ENCODE measurements around the gene RPL13.

Gene RPL13

GRCh38 chr16:89545044-89545830 lies 15.2 kb upstream of the RPL13 start:
- DNase-seq: no peak

- DNase-seq: no peak
Observed at GRCh38 chr16:89545831-89546574, 14.5 kb upstream of the RPL13 start.

- DNase-seq: no peak
Observed at GRCh38 chr16:89546781-89547180, 13.7 kb upstream of the RPL13 start.

GRCh38 chr16:89547291-89547690 lies 13.2 kb upstream of the RPL13 start:
- no peak for DNase-seq

- no peak for DNase-seq
Observed at GRCh38 chr16:89547860-89548259, 12.6 kb upstream of the RPL13 start.

GRCh38 chr16:89548344-89549006 lies 12.0 kb upstream of the RPL13 start:
- no peak for DNase-seq

- no peak for DNase-seq
Observed at GRCh38 chr16:89549007-89549700, 11.3 kb upstream of the RPL13 start.

- no peak for DNase-seq
Observed at GRCh38 chr16:89550421-89551007, 10.0 kb upstream of the RPL13 start.

GRCh38 chr16:89552329-89552728 lies 8.2 kb upstream of the RPL13 start:
- DNase-seq: no peak

GRCh38 chr16:89552913-89553312 lies 7.6 kb upstream of the RPL13 start:
- DNase-seq: no peak

GRCh38 chr16:89553733-89554132 lies 6.7 kb upstream of the RPL13 start:
- DNase-seq: no peak

GRCh38 chr16:89554343-89554742 lies 6.1 kb upstream of the RPL13 start:
- DNase-seq: no peak

GRCh38 chr16:89555265-89555664 lies 5.2 kb upstream of the RPL13 start:
- DNase-seq: no peak

GRCh38 chr16:89555780-89556179 lies 4.7 kb upstream of the RPL13 start:
- no peak for DNase-seq

- no peak for DNase-seq
Observed at GRCh38 chr16:89556750-89557689, 3.5 kb upstream of the RPL13 start.

GRCh38 chr16:89557690-89558490 lies 2.6 kb upstream of the RPL13 start:
- DNase-seq: no peak

- no peak for DNase-seq
Observed at GRCh38 chr16:89561142-89561883, 831 bp downstream of the RPL13 start.

- DNase-seq: no peak
Observed at GRCh38 chr16:89561884-89562599, 1.6 kb downstream of the RPL13 start.

GRCh38 chr16:89562939-89563338 lies 2.5 kb downstream of the RPL13 start:
- DNase-seq: no peak
